Lower leg skin (tissue), 4 donors: ENCODE results near the gene MSL3. TPM values are rescaled to one million over a fixed set of nuclear protein-coding genes. Genes with fewer than 3 reads are reported as not detected.

Experiments used
- DNase-seq, 2 donors: peaks; one replicate each; pipeline ENCODE4 v3.0.0-alpha.2; 2019; ENCODE audit warnings: low spot score in 2 of 2
- H3K4me3 ChIP-seq: fragments of 200-600 bp; sonication (generic); 2 replicates; pipeline ENCODE4 v1.5.1; 2017; ENCODE audit warnings: mild to moderate bottlenecking, low read depth; ENCODE audit not compliant: poor library complexity, severe bottlenecking
- POLR2A ChIP-seq, 2 donors: fragments of 450-650 bp; IDR thresholded peaks; one replicate each; pipeline ENCODE4 v1.6.1; 2016 to 2017; ENCODE audit warnings: antibody characterized with exemption in 2 of 2, mild to moderate bottlenecking in 1 of 2, moderate library complexity in 1 of 2
- WGBS, 2 donors: methylation state at CpG; one replicate each; pipeline ENCODE4 v1.1.5; 2018; 5-methylcytosine and 5-hydroxymethylcytosine counted together
- intact Hi-C: fragments of 100-400 bp; cut with DNase I; formaldehyde crosslinking; loops from one replicate; pipeline ENCODE4 v1.15.0; 2023; ENCODE audit warnings: low total_unique reads
- total RNA-seq, 4 donors: library from RNA; depleted of rRNA; stranded (reverse); fragments of >200 nt; gene quantifications; one replicate each; pipeline ENCODE4 v1.1.0, GENCODE V29; 2016
- TF ChIP-seq, protein P1 (sequence below), 3 donors: fragments of 450-650 bp; IDR thresholded peaks; one replicate each; pipeline ENCODE4 v1.5.1; 2016; ENCODE audit warnings: antibody characterized with exemption in 3 of 3, mild to moderate bottlenecking in 3 of 3, moderate library complexity in 2 of 3

Gene MSL3
- total RNA-seq, 4 donors from 2014 or later = 12.4 to 15.2 (median 13.6) TPM

DNA sequence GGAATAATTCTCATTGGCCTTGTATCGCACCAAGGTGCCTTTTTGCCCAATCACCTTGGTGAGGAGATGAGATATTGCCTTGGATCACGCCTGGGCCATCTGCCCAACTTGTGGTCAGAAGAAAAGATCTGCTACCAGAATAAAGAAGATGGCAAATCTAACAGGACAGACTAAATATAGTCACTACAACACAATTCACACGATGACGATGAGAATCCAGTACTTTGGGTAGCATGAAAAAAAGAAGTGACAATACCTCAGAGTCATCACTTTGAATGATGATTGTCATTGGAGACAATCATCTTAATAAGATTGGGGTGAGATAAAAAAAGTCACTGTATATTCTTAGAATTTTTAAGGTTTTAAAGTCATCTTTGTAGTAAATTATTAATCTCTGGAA, 7.3 kb upstream of the MSL3 start:
- TF ChIP-seq POLR2A (IDR thresholded peaks at IDR 0.05) = no peak
- TF ChIP-seq, protein P1, sequence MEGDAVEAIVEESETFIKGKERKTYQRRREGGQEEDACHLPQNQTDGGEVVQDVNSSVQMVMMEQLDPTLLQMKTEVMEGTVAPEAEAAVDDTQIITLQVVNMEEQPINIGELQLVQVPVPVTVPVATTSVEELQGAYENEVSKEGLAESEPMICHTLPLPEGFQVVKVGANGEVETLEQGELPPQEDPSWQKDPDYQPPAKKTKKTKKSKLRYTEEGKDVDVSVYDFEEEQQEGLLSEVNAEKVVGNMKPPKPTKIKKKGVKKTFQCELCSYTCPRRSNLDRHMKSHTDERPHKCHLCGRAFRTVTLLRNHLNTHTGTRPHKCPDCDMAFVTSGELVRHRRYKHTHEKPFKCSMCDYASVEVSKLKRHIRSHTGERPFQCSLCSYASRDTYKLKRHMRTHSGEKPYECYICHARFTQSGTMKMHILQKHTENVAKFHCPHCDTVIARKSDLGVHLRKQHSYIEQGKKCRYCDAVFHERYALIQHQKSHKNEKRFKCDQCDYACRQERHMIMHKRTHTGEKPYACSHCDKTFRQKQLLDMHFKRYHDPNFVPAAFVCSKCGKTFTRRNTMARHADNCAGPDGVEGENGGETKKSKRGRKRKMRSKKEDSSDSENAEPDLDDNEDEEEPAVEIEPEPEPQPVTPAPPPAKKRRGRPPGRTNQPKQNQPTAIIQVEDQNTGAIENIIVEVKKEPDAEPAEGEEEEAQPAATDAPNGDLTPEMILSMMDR (IDR thresholded peaks at IDR 0.05) = no peak
- no peak overlapping the region for H3K4me3 ChIP-seq
- 78 to 88% methylated on average over 4 of the region's 4 CpGs for WGBS, 2 donors
- intact Hi-C loops = no loop called here
- DNase-seq = no peak

DNA sequence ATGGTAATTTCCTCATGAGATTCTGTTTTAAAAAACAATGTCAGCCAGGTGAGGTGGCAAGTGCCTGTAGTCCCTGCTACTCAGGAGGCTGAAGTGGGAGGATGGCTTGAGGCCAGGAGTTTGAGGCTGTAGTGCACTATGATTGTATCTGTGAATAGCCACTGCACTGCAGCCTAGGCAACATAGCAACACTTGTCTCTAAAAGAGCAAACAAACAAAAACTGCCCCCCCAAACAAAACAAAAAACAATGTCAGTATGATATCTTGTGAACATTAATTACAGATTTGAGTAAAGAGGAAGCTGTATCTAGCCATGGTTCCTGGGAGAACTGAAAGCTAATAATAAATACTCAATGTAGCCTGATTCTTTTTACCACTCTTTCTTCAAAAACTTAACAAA, 6.8 kb upstream of the MSL3 start:
- no peak overlapping the region for H3K4me3 ChIP-seq
- DNase-seq = no peak
- intact Hi-C loops = no loop called here
- TF ChIP-seq, protein P1 (IDR thresholded peaks at IDR 0.05) = no peak
- TF ChIP-seq POLR2A (IDR thresholded peaks at IDR 0.05) = no peak

DNA sequence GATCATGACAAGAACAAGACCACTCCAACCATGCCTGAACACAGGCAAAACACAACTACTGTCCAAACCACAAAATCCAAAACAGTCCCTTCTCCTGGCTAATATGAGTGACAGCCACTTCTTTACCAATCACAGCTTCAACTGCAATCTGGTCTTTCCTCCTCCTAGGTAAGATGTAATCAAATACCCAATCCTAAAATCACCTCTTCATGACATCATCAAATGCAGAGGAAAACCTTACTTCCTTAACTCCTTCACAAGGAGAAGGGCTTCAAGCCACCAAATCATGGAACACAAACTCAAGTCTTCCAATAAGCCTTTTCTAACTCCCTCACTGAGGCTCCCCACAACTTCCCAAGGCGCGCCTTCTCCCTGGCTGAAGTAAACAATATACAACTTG, 4.4 kb upstream of the MSL3 start:
- intact Hi-C loops = no loop called here

DNA sequence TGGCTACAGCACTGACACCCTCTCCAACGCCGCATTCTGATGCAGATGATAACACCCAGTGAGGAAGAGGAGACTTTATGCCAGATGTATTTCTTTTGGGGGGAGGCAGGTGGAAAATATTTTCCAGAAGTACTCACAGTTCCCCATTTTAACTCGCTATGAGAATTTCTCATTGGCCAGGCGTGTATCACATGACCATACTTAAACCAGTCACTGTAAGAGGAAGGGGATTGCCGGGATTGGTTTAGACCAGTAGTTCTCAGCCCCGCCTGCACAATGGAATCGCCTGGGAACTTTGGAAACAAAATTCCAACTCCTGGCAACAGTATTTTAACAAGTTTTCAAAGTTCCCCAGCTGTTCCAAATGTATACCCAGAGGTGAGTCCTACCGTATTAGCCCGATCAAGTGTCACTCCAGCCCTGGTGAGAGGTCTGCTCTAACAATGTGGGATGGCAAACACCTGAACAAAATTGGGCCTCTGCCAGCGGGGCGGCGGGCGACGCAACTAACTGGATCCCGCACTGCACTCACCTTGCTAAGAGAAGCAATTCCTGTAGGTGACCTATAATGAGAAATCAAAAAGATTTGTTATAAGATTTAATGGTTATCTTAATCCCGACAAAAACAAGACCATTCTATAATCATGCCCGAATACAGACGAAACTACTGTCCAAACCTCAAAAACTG, 2.9 kb upstream of the MSL3 start:
- WGBS, 2 donors = 87 to 94% methylated on average over 17 to 18 of the region's 18 CpGs
- no peak for DNase-seq
- no peak overlapping the region for H3K4me3 ChIP-seq
- intact Hi-C loops = no loop called here
- TF ChIP-seq POLR2A (IDR thresholded peaks at IDR 0.05) = no peak
- TF ChIP-seq, protein P1 (IDR thresholded peaks at IDR 0.05) = no peak

More for the DNA sequence above, 4.4 kb upstream of the MSL3 start:
- no peak for TF ChIP-seq POLR2A (IDR thresholded peaks at IDR 0.05)
- TF ChIP-seq, protein P1 (IDR thresholded peaks at IDR 0.05) = no peak
- DNase-seq = no peak
- no peak overlapping the region for H3K4me3 ChIP-seq
- WGBS, 2 donors = 96 to 98% methylated on average over 2 of the region's 2 CpGs

DNA sequence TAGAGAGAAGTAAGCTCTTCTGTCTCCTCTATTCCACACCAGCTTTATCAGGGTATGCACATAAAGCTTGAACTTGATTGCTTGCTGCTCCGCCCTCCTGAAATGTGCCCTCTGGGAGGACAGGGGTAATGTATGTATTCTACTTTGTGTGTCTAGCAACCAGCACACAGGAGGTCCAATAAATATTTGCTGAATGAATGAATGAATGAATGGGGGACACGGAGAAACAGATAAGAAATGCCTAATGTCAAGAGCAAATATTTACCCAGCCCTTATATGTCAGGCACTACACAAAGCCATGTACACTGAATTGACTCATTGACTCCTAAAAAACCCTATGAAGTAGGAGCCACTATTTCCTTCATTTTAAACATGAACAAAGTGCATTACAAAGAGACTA, 2.3 kb upstream of the MSL3 start:
- WGBS, 2 donors = 61 to 77% methylated on average over 2 of the region's 2 CpGs
- intact Hi-C loops = no loop called here

More for the DNA sequence above, 2.3 kb upstream of the MSL3 start:
- H3K4me3 ChIP-seq = no peak overlapping the region
- TF ChIP-seq, protein P1 (IDR thresholded peaks at IDR 0.05) = no peak
- TF ChIP-seq POLR2A (IDR thresholded peaks at IDR 0.05) = no peak
- DNase-seq = no peak
